Glutamatergic neuron (in vitro differentiated cells): ENCODE data around the gene MOB3C. TPM values are rescaled to one million over a fixed set of nuclear protein-coding genes. Genes with fewer than 3 reads are reported as not detected.

Experiments used
- DNase-seq: peaks from one replicate; pipeline ENCODE4 v3.0.0; 2022
- H3K27ac Mint-ChIP-seq: one replicate; pipeline ENCODE4 v1.8.0; 2020; ENCODE audit warnings: mild to moderate bottlenecking, mixed read lengths, inconsistent platforms; ENCODE audit not compliant: unreplicated experiment
- H3K27me3 Mint-ChIP-seq: one replicate; pipeline ENCODE4 v1.8.0; 2020; ENCODE audit warnings: mild to moderate bottlenecking, moderate library complexity, mixed read lengths, inconsistent platforms; ENCODE audit not compliant: unreplicated experiment
- H3K36me3 Mint-ChIP-seq: one replicate; pipeline ENCODE4 v1.8.0; 2020; ENCODE audit warnings: mild to moderate bottlenecking, mixed read lengths, inconsistent platforms; ENCODE audit not compliant: unreplicated experiment
- H3K4me1 Mint-ChIP-seq: one replicate; pipeline ENCODE4 v1.8.0; 2020; ENCODE audit warnings: mild to moderate bottlenecking, low read depth, mixed read lengths, inconsistent platforms; ENCODE audit not compliant: unreplicated experiment
- H3K4me3 Mint-ChIP-seq: one replicate; pipeline ENCODE4 v1.8.0; 2020; ENCODE audit warnings: mild to moderate bottlenecking, mixed read lengths, inconsistent platforms; ENCODE audit not compliant: unreplicated experiment
- H3K9me3 Mint-ChIP-seq: one replicate; pipeline ENCODE4 v1.8.0; 2020; ENCODE audit warnings: mild to moderate bottlenecking, moderate library complexity, mixed read lengths, inconsistent platforms; ENCODE audit not compliant: unreplicated experiment
- total RNA-seq: library from RNA; stranded (reverse); fragmentation: NEBNext Ultra II Directional; extraction: Animal tissue kit (Norgen Biotek cat#: 25700); gene quantifications from one replicate; pipeline ENCODE4 v1.2.1, GENCODE V29; 2021; ENCODE audit not compliant: unreplicated experiment
- TF ChIP-seq, protein P1 (sequence below): fragments of 200-600 bp; sonication (generic); IDR thresholded peaks from one replicate; pipeline ENCODE4 v1.5.0; 2021; ENCODE audit not compliant: partially characterized antibody, unreplicated experiment

MOB3C gene
- total RNA-seq, 1 donor from 2014 or later: 1.6 TPM

DNA sequence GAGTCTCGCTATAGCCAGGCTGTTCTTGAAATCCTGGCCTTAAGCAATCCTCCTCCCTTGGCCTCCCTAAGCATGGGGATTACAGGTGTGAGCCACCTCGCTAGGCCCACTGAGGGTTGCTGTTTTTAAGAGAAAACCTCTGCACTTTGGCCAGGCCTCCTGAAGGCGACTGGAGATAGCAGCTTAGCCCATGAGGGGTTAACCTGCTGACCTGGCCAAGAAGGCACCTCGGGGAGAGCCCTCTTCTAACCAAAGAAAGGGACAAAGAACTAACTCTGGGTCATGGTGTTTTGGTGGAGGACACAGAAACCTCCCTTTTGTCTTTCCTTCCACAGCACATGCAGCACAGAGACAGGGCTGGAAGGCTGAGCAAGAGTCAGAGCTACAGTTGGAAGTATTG lies 47.5 kb downstream of the MOB3C start:
- Mint-ChIP-seq H3K4me3 (no peak overlapping the region), H3K36me3 (peaks cover 8% of the 10 kb centered on the region), H3K4me1 (no peaks in the 10 kb centered on the region), H3K27ac (no peak overlapping the region), H3K27me3 (no peaks in the 10 kb centered on the region), H3K9me3 (no peaks in the 10 kb centered on the region)
- no peak for DNase-seq
- TF ChIP-seq, protein P1, sequence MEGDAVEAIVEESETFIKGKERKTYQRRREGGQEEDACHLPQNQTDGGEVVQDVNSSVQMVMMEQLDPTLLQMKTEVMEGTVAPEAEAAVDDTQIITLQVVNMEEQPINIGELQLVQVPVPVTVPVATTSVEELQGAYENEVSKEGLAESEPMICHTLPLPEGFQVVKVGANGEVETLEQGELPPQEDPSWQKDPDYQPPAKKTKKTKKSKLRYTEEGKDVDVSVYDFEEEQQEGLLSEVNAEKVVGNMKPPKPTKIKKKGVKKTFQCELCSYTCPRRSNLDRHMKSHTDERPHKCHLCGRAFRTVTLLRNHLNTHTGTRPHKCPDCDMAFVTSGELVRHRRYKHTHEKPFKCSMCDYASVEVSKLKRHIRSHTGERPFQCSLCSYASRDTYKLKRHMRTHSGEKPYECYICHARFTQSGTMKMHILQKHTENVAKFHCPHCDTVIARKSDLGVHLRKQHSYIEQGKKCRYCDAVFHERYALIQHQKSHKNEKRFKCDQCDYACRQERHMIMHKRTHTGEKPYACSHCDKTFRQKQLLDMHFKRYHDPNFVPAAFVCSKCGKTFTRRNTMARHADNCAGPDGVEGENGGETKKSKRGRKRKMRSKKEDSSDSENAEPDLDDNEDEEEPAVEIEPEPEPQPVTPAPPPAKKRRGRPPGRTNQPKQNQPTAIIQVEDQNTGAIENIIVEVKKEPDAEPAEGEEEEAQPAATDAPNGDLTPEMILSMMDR: no peak

GRCh38 chr1:46568461-46568891 lies 48.1 kb downstream of the MOB3C start:
- Mint-ChIP-seq H3K4me1 (no peaks in the 10 kb centered on the region), H3K36me3 (peaks cover 9% of the 10 kb centered on the region), H3K9me3 (peaks cover under 1% of the 10 kb centered on the region), H3K27ac (no peak overlapping the region), H3K4me3 (no peak overlapping the region), H3K27me3 (no peaks in the 10 kb centered on the region)
- TF ChIP-seq, protein P1: no peak
- DNase-seq: no peak

DNA sequence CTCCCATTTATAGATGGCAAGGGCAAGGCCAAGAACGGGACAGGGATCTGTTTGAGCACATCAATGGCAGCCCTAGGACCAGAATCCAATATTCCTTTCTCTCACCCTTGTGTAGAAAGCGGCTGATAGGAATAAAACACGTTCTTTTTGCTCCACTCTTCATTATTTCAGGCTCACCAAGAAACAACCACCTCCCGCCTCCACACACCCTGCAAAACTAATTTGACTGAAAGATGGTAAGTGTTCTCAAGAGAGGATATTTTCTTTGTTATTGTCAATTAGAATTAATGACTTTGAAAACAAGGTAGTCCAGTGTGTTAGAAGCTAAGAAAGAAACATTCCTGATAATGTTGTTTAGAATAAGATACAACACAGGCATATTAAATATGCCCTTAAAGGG lies 53.3 kb downstream of the MOB3C start:
- Mint-ChIP-seq H3K27ac (no peak overlapping the region), H3K36me3 (peaks cover 20% of the 10 kb centered on the region), H3K27me3 (peaks cover 2% of the 10 kb centered on the region), H3K4me1 (peaks cover 11% of the 10 kb centered on the region), H3K9me3 (peaks cover 4% of the 10 kb centered on the region), H3K4me3 (no peak overlapping the region)
- TF ChIP-seq, protein P1: no peak
- DNase-seq: no peak

DNA sequence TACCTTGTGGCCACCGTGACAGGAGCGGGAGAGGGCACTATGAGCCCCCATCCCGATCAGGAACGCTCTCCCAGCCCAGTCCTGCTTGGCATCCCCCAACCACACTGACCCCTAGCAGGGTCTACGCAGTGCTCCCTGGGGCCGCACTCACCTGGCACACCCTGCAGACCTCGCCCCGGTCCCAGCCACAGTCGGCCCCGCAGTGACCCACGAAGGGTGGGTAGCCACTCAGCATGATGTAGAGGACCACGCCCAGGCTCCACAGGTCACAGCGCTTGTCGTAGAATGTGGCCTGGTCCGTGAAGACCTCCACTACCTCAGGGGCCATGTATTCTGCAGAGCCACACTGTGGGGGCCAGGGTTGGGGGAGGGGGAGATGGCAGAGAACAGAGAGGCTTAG lies 54.1 kb downstream of the MOB3C start:
- DNase-seq: no peak
- Mint-ChIP-seq H3K4me1 (peaks cover 19% of the 10 kb centered on the region), H3K36me3 (peaks cover 20% of the 10 kb centered on the region), H3K4me3 (no peak overlapping the region), H3K27ac (no peak overlapping the region), H3K9me3 (peaks cover 7% of the 10 kb centered on the region), H3K27me3 (peaks cover 7% of the 10 kb centered on the region)
- TF ChIP-seq, protein P1: no peak

DNA sequence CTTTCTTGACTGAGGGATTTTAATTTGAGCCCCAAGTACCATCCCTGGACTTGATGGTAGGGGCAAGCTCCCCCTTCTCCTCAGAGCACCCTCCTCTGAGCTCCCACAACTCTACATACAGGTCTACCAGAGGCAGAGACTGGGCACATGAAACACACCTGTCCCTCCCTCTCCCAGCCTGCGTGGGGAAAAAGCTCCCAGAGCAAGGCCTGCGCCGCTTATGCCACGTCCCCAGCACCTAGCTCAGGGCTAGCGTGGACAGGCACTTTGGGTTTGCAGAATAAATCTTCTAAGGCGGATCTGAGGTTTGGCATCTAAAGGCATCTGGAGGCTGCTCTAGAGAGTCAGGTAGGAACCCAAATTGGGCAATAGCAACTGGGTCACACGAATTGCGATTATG lies 57.6 kb downstream of the MOB3C start:
- peak overlapping the region; percentile 91 for H3K27ac Mint-ChIP-seq
- H3K9me3 Mint-ChIP-seq: peaks cover 7% of the 10 kb centered on the region
- H3K4me3 Mint-ChIP-seq: peak overlapping the region; percentile 59
- peaks cover 12% of the 10 kb centered on the region for H3K36me3 Mint-ChIP-seq
- H3K27me3 Mint-ChIP-seq: peaks cover 12% of the 10 kb centered on the region
- peaks cover 33% of the 10 kb centered on the region for H3K4me1 Mint-ChIP-seq
- TF ChIP-seq, protein P1: no peak
- no peak for DNase-seq
